DND-41 (cell line): Measurements from ENCODE around the gene BCL3.

Experiments used
- ATAC-seq: fragments of 200-7000 bp; cut with Tn5 transposase; 3 replicates; pipeline ENCODE4 v1.9.1; 2021; ENCODE audit warnings: low read depth; ENCODE audit not compliant: insufficient read depth
- DNase-seq: peaks from one replicate; pipeline ENCODE4 v3.0.0-alpha.2; 2020
- H2AFZ ChIP-seq: 2 replicates; pipeline ENCODE4 v1.6.0; 2012; ENCODE audit warnings: low read depth, low read length
- H3K27ac ChIP-seq: 2 replicates; pipeline ENCODE4 v1.5.1; 2012; ENCODE audit warnings: low read length, inconsistent platforms
- H3K27me3 ChIP-seq: fragments of 200-600 bp; sonication (generic); 2 replicates; pipeline ENCODE4 v1.6.0; 2012; ENCODE audit warnings: low read length, mild to moderate bottlenecking, inconsistent platforms; ENCODE audit not compliant: insufficient read depth, poor library complexity
- H3K36me3 ChIP-seq: 2 replicates; pipeline ENCODE4 v1.5.1; 2012; ENCODE audit warnings: low read length, inconsistent platforms; ENCODE audit not compliant: insufficient read depth
- H3K4me1 ChIP-seq: 2 replicates; pipeline ENCODE4 v1.5.1; 2012; ENCODE audit warnings: mild to moderate bottlenecking, low read length; ENCODE audit not compliant: insufficient read depth
- H3K4me2 ChIP-seq: 2 replicates; pipeline ENCODE4 v1.6.0; 2012; ENCODE audit warnings: mild to moderate bottlenecking, moderate library complexity, low read length, inconsistent platforms; ENCODE audit not compliant: insufficient read depth
- H3K4me3 ChIP-seq, 2 experiments: fragments of 200-600 bp in 1 of 2; shearing (Covaris generic) in 1 of 2; 2 replicates each; pipeline ENCODE4 v1.5.1; 2012 to 2016; ENCODE audit warnings: inconsistent platforms in 2 of 2, low read length in 2 of 2, mild to moderate bottlenecking in 2 of 2, low read depth in 1 of 2, moderate library complexity in 1 of 2
- H3K79me2 ChIP-seq: 2 replicates; pipeline ENCODE4 v1.6.0; 2012; ENCODE audit warnings: low read length, inconsistent platforms; ENCODE audit not compliant: insufficient read depth
- H3K9ac ChIP-seq: 2 replicates; pipeline ENCODE4 v1.6.0; 2012; ENCODE audit warnings: low read depth, mild to moderate bottlenecking, inconsistent platforms, low read length, moderate library complexity
- H3K9me3 ChIP-seq: 2 replicates; pipeline ENCODE4 v1.5.1; 2012; ENCODE audit warnings: low read length, moderate library complexity, mild to moderate bottlenecking, inconsistent platforms; ENCODE audit not compliant: insufficient read depth, severe bottlenecking
- H4K20me1 ChIP-seq: 2 replicates; pipeline ENCODE4 v1.6.0; 2012; ENCODE audit warnings: low read length; ENCODE audit not compliant: insufficient read depth
- EZH2 ChIP-seq: IDR thresholded peaks from 3 replicates; pipeline ENCODE4 v1.6.1; 2012; ENCODE audit warnings: borderline replicate concordance, low read depth, mild to moderate bottlenecking, moderate library complexity, low read length, inconsistent platforms; ENCODE audit not compliant: severe bottlenecking
- TF ChIP-seq, protein P1 (sequence below): IDR thresholded peaks from 2 replicates; pipeline ENCODE4 v1.5.1; 2012; ENCODE audit warnings: borderline replicate concordance, low read length, moderate library complexity, mild to moderate bottlenecking; ENCODE audit not compliant: poor library complexity, severe bottlenecking; ENCODE audit errors: extremely low read depth

BCL3 gene

DNA sequence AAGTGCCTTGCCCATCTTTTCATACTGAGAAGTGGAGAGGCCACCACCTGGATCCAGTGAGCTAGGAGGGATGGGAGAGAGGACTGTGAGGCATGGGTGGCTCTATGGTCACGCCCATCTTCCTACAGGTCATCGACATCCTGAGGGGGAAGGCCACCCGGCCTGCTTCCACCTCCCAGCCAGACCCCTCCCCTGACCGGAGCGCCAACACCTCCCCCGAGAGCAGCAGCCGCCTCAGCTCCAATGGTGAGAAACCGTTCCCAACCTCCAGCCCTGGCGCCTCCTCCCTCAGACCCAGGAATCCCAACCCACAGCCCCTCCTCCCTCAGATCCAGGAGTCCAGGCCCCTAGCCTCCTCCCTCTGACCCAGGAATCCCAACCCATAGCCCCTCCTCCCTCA, 10.1 kb downstream of the BCL3 start:
- Histone ChIP-seq H3K36me3 (no peaks in the 10 kb centered on the region), H4K20me1 (peaks cover 11% of the 10 kb centered on the region; the same call in 1 of the 2 replicates), H3K4me1 (peaks cover 10% of the 10 kb centered on the region), H2AFZ (no peak overlapping the region), H3K9ac (no peak overlapping the region), H3K9me3 (no peaks in the 10 kb centered on the region), H3K79me2 (no peaks in the 10 kb centered on the region), H3K27me3 (peaks cover 12% of the 10 kb centered on the region), H3K4me3 (no peak overlapping the region), H3K4me2 (no peak overlapping the region), H3K27ac (no peak overlapping the region)
- ATAC-seq (no peak), DNase-seq (no peak)
- TF ChIP-seq, protein P1, sequence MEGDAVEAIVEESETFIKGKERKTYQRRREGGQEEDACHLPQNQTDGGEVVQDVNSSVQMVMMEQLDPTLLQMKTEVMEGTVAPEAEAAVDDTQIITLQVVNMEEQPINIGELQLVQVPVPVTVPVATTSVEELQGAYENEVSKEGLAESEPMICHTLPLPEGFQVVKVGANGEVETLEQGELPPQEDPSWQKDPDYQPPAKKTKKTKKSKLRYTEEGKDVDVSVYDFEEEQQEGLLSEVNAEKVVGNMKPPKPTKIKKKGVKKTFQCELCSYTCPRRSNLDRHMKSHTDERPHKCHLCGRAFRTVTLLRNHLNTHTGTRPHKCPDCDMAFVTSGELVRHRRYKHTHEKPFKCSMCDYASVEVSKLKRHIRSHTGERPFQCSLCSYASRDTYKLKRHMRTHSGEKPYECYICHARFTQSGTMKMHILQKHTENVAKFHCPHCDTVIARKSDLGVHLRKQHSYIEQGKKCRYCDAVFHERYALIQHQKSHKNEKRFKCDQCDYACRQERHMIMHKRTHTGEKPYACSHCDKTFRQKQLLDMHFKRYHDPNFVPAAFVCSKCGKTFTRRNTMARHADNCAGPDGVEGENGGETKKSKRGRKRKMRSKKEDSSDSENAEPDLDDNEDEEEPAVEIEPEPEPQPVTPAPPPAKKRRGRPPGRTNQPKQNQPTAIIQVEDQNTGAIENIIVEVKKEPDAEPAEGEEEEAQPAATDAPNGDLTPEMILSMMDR: no peak
- no peak for TF ChIP-seq EZH2

DNA sequence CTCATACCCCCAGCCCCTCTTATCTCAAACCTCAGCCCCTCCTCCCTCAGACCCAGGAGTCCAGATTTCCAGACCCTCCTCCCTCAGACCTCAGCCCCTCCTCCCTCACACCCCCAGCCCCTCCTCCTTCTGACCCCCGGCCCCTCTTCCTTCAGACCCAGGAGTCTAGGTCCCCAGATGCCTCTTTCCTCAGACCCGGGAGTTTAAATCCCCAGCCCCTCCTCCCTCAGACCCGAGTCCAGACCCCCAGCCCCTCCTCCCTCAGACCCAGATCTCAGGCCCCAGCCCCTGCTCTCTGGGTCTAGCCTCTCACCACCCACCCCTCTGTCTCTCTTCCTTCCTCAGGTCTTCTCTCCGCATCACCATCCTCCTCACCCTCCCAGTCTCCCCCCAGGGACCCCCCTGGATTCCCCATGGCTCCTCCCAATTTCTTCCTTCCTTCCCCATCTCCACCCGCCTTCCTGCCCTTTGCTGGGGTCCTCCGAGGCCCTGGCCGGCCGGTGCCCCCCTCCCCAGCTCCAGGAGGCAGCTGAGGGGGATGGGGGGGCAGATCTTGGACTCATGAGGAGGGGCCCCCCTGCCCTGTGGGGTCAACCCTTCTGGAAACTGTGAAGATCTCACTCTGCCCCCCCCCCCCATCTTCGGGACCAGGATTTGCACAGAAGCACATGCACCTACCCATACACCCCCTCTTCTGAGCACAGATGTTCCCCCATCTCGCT, 10.7 kb downstream of the BCL3 start:
- Histone ChIP-seq H3K9me3 (no peaks in the 10 kb centered on the region), H3K4me3 (no peak overlapping the region), H3K4me1 (peaks cover 4% of the 10 kb centered on the region), H3K79me2 (no peaks in the 10 kb centered on the region), H3K27ac (no peak overlapping the region), H2AFZ (no peak overlapping the region), H3K36me3 (no peaks in the 10 kb centered on the region), H3K9ac (no peak overlapping the region), H4K20me1 (peaks cover 6% of the 10 kb centered on the region; the same call in 1 of the 2 replicates), H3K27me3 (peaks cover 8% of the 10 kb centered on the region), H3K4me2 (no peak overlapping the region)
- TF ChIP-seq EZH2: no peak
- TF ChIP-seq, protein P1: no peak
- ATAC-seq (no peak), DNase-seq (no peak)

DNA sequence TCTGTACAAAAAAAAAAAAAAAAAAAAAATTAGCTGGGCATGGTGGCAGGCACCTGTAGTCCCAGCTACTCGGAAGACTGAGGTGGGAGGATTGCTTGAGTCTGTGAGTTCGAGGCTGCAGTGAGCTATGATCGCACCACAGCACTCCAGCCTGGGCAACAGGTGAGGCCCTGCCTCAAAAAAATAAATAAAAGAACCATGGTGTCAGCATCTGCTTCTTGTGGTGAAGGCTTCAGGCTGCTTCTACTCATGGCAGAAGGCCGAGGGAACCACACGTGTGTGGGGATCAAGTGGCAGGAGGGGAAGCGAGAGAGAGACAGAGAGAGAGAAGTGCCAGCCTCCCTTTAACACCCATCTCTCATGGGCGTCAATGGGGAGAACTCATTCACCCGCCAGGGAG, 13.5 kb downstream of the BCL3 start:
- no peaks in the 10 kb centered on the region for H3K79me2 ChIP-seq
- H4K20me1 ChIP-seq: no peaks in the 10 kb centered on the region
- DNase-seq: no peak
- H3K9ac ChIP-seq: no peak overlapping the region
- ATAC-seq: no peak
- no peak overlapping the region for H3K4me3 ChIP-seq
- H3K27me3 ChIP-seq: no peaks in the 10 kb centered on the region
- no peak overlapping the region for H2AFZ ChIP-seq
- no peaks in the 10 kb centered on the region for H3K36me3 ChIP-seq
- no peak for TF ChIP-seq EZH2
- TF ChIP-seq, protein P1: no peak
- H3K9me3 ChIP-seq: no peaks in the 10 kb centered on the region
- no peaks in the 10 kb centered on the region for H3K4me1 ChIP-seq
- H3K27ac ChIP-seq: no peak overlapping the region
- no peak overlapping the region for H3K4me2 ChIP-seq
